Keratinocyte (primary cell): ENCODE results near the gene ZBTB24.

Experiments
- EZH2 ChIP-seq: IDR thresholded peaks from one replicate; pipeline ENCODE4 v1.6.1; 2012; ENCODE audit warnings: inconsistent platforms, mild to moderate bottlenecking, low read length, moderate library complexity
- TF ChIP-seq, protein P1 (sequence below), 3 experiments: IDR thresholded peaks in 1 of 3; conservative IDR thresholded peaks in 1 of 3; optimal IDR thresholded peaks in 1 of 3; 2 replicates in 2 of 3; 3 replicates in 1 of 3; pipeline versions ENCODE3 to v1.5.1; 2011; ENCODE audit warnings: low read length in 3 of 3, mild to moderate bottlenecking in 3 of 3, moderate library complexity in 2 of 3, control low read depth in 1 of 3, inconsistent platforms in 1 of 3; ENCODE audit not compliant: insufficient read depth in 2 of 3; ENCODE audit errors: extremely low read depth in 1 of 3

DNA sequence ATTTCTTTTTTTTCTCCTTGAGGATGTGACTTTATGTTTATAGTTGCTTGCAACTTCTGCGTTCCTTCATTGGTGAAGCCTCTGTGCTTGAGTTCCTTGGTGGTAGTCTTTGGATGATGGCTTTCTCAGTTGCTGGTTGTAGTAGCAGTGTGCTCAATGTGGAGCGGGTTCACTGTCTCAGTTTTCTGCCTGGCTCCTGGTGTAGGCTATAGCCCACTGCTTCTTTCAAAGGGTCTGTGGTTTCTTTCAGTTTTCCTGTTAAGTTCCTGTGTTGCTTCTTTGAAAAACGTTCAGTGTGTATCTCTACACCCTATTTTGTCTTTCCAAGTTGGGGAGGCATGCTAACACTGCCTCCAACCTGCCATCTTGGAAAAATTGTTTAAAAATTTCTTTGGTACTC is 33.9 kb upstream of the ZBTB24 start:
- TF ChIP-seq, protein P1, sequence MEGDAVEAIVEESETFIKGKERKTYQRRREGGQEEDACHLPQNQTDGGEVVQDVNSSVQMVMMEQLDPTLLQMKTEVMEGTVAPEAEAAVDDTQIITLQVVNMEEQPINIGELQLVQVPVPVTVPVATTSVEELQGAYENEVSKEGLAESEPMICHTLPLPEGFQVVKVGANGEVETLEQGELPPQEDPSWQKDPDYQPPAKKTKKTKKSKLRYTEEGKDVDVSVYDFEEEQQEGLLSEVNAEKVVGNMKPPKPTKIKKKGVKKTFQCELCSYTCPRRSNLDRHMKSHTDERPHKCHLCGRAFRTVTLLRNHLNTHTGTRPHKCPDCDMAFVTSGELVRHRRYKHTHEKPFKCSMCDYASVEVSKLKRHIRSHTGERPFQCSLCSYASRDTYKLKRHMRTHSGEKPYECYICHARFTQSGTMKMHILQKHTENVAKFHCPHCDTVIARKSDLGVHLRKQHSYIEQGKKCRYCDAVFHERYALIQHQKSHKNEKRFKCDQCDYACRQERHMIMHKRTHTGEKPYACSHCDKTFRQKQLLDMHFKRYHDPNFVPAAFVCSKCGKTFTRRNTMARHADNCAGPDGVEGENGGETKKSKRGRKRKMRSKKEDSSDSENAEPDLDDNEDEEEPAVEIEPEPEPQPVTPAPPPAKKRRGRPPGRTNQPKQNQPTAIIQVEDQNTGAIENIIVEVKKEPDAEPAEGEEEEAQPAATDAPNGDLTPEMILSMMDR (optimal IDR thresholded peaks at IDR 0.05 in 1 of 3, IDR thresholded peaks at IDR 0.05 in 1 of 3, conservative IDR thresholded peaks at IDR 0.05 in 1 of 3; ENCODE audit: extremely low read depth in 1 of 3, insufficient read depth in 2 of 3, low read length in 3 of 3), result no peak
- TF ChIP-seq EZH2, result no peak
